Stimulated activated CD8-positive, alpha-beta memory T cell treated with anti-CD3 and anti-CD28 coated beads, Interleukin-15, amount 100 ng/mL, for 4 hours (primary cell): ENCODE data around the gene ZNF300.
"Not testable (repeated sequence)": the region's sequence is repeated elsewhere in the genome, so short reads cannot be mapped to it uniquely, and the experiment has no call there.

ENCODE experiments used
- DNase-seq, 2 donors: peaks; one replicate each; pipeline ENCODE4 v3.0.0-alpha.2; 2020; ENCODE audit warnings: low read depth in 2 of 2

ZNF300 gene

GRCh38 chr5:150904479-150905311 is at the start of gene ZNF300:
Gene ZNF300, minus strand, starts transcription at chr5:150904980. Its CDS starts 1,825 bp downstream, at chr5:150903155.
- DNase-seq: peak; percentile 26 to 28

- no peak for DNase-seq
Observed at GRCh38 chr5:150948539-150948938, 43.8 kb upstream of the ZNF300 start.

GRCh38 chr5:150946351-150946905 is 41.6 kb upstream of the ZNF300 start:
- no peak for DNase-seq

- DNase-seq: no peak
Observed at GRCh38 chr5:150945947-150946346, 41.2 kb upstream of the ZNF300 start.

- no peak for DNase-seq
Observed at GRCh38 chr5:150945486-150945885, 40.7 kb upstream of the ZNF300 start.

GRCh38 chr5:150931368-150931965 is 26.7 kb upstream of the ZNF300 start:
- no peak for DNase-seq

- DNase-seq: no peak
Observed at GRCh38 chr5:150918613-150919012, 13.8 kb upstream of the ZNF300 start.

- no peak for DNase-seq
Observed at GRCh38 chr5:150912312-150912814, 7.6 kb upstream of the ZNF300 start.

- DNase-seq: no peak
Observed at GRCh38 chr5:150905312-150905683, 518 bp upstream of the ZNF300 start.

- no peak for DNase-seq
Observed at GRCh38 chr5:150901446-150901845, 3.3 kb downstream of the ZNF300 start.

GRCh38 chr5:150895431-150896428 is 9.1 kb downstream of the ZNF300 start:
- DNase-seq: no peak

GRCh38 chr5:150879358-150879757 is 25.4 kb downstream of the ZNF300 start:
- no peak for DNase-seq

- DNase-seq: no peak
Observed at GRCh38 chr5:150862070-150862469, 42.7 kb downstream of the ZNF300 start.

- no peak for DNase-seq
Observed at GRCh38 chr5:150860246-150860821, 44.4 kb downstream of the ZNF300 start.

- DNase-seq: not testable (repeated sequence)
Observed at GRCh38 chr5:150856700-150857099, 48.1 kb downstream of the ZNF300 start.

- no peak for DNase-seq
Observed at GRCh38 chr5:150853561-150853960, 51.2 kb downstream of the ZNF300 start.

GRCh38 chr5:150851039-150851438 is 53.7 kb downstream of the ZNF300 start:
- no peak for DNase-seq

- no peak for DNase-seq
Observed at GRCh38 chr5:150848271-150848670, 56.5 kb downstream of the ZNF300 start.

- DNase-seq: no peak
Observed at GRCh38 chr5:150847334-150847695, 57.5 kb downstream of the ZNF300 start.

- DNase-seq: peak; percentile 10 to 34
Observed at GRCh38 chr5:150846654-150847333, 58.0 kb downstream of the ZNF300 start.

GRCh38 chr5:150846308-150846653 is 58.5 kb downstream of the ZNF300 start, which contains the start of gene IRGM:
Gene IRGM, plus strand, starts transcription at chr5:150846521. Its CDS starts 1,603 bp downstream, at chr5:150848124.
- not testable (repeated sequence) for DNase-seq
